ENCODE data around the gene EFTUD2.
"Not testable (repeated sequence)": the region's sequence is repeated elsewhere in the genome, so short reads cannot be mapped to it uniquely, and the experiment has no call there.

EFTUD2 gene

DNA sequence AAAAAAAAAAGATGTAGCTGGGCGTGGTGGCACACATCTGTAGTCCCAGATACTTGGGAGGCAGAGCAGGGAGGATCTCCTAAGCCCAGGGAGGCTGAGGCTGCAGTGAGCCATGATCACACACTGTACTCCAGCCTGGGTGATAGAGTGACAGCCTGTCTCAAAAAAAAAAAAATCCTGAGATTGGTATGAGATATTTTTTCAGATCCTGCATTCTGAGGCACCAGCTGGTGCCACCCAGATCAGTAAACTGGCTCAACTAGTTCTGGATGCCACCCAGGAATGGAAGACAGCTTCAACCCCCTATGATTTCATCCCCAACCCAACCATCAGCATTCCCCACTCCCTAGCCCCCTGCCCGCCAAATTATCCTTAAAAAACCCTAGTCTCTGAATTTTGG is 62.0 kb downstream of the EFTUD2 start:
- H3K4me1 ChIP-seq (ENCODE audit: control insufficient read depth in 5 of 5, insufficient read depth in 5 of 5, low read length in 5 of 5), result no peaks in the 10 kb centered on the region
- H3K9ac ChIP-seq (ENCODE audit: low read length in 5 of 5), result no peak overlapping the region
- no peaks in the 10 kb centered on the region for H3K36me3 ChIP-seq (ENCODE audit: control insufficient read depth in 5 of 5, insufficient read depth in 5 of 5, low read length in 5 of 5)
- H3K27ac ChIP-seq (ENCODE audit: low read depth, low read length), result no peak overlapping the region
- H3K9me3 ChIP-seq (ENCODE audit: control insufficient read depth in 5 of 5, low read length in 5 of 5), result no peaks in the 10 kb centered on the region
- peaks cover 0 to 14% (median 0%) of the 10 kb centered on the region in 5 donors for H3K27me3 ChIP-seq (ENCODE audit: control insufficient read depth in 5 of 5, insufficient read depth in 4 of 5, low read length in 5 of 5)
- no peak overlapping the region for H3K4me3 ChIP-seq (ENCODE audit: low read depth in 1 of 5, low read length in 5 of 5)

GRCh38 chr17:44832805-44833204 is 66.4 kb downstream of the EFTUD2 start:
- no peak overlapping the region for H3K4me3 ChIP-seq (ENCODE audit: low read depth in 1 of 5, low read length in 5 of 5)
- H3K9ac ChIP-seq (ENCODE audit: low read length in 5 of 5), result no peak overlapping the region
- H3K9me3 ChIP-seq (ENCODE audit: control insufficient read depth in 5 of 5, low read length in 5 of 5), result no peaks in the 10 kb centered on the region
- peaks cover 0 to 21% (median 16%) of the 10 kb centered on the region in 5 donors for H3K4me1 ChIP-seq (ENCODE audit: control insufficient read depth in 5 of 5, insufficient read depth in 5 of 5, low read length in 5 of 5)
- H3K27ac ChIP-seq (ENCODE audit: low read depth, low read length), result no peak overlapping the region
- H3K27me3 ChIP-seq (ENCODE audit: control insufficient read depth in 5 of 5, insufficient read depth in 4 of 5, low read length in 5 of 5), result peaks cover 0 to 31% (median 9%) of the 10 kb centered on the region in 5 donors
- no peaks in the 10 kb centered on the region for H3K36me3 ChIP-seq (ENCODE audit: control insufficient read depth in 5 of 5, insufficient read depth in 5 of 5, low read length in 5 of 5)

GRCh38 chr17:44831371-44831770 is 67.9 kb downstream of the EFTUD2 start:
- Histone ChIP-seq H3K4me1 (ENCODE audit: control insufficient read depth in 5 of 5, insufficient read depth in 5 of 5, low read length in 5 of 5) (peaks cover 0 to 21% (median 16%) of the 10 kb centered on the region in 5 donors), H3K4me3 (ENCODE audit: low read depth in 1 of 5, low read length in 5 of 5) (no peak overlapping the region), H3K9me3 (ENCODE audit: control insufficient read depth in 5 of 5, low read length in 5 of 5) (no peaks in the 10 kb centered on the region), H3K27ac (ENCODE audit: low read depth, low read length) (no peak overlapping the region), H3K36me3 (ENCODE audit: control insufficient read depth in 5 of 5, insufficient read depth in 5 of 5, low read length in 5 of 5) (no peaks in the 10 kb centered on the region), H3K27me3 (ENCODE audit: control insufficient read depth in 5 of 5, insufficient read depth in 4 of 5, low read length in 5 of 5) (peaks cover 0 to 34% (median 11%) of the 10 kb centered on the region in 5 donors), H3K9ac (ENCODE audit: low read length in 5 of 5) (no peak overlapping the region)

- Histone ChIP-seq H3K4me1 (ENCODE audit: control insufficient read depth in 5 of 5, insufficient read depth in 5 of 5, low read length in 5 of 5) (peaks cover 0 to 21% (median 16%) of the 10 kb centered on the region in 5 donors), H3K4me3 (ENCODE audit: low read depth in 1 of 5, low read length in 5 of 5) (peak overlapping the region; percentile 51 to 73 (median 60)), H3K9me3 (ENCODE audit: control insufficient read depth in 5 of 5, low read length in 5 of 5) (no peaks in the 10 kb centered on the region), H3K27me3 (ENCODE audit: control insufficient read depth in 5 of 5, insufficient read depth in 4 of 5, low read length in 5 of 5) (peaks cover 0 to 34% (median 11%) of the 10 kb centered on the region in 5 donors), H3K36me3 (ENCODE audit: control insufficient read depth in 5 of 5, insufficient read depth in 5 of 5, low read length in 5 of 5) (no peaks in the 10 kb centered on the region), H3K9ac (ENCODE audit: low read length in 5 of 5) (peak overlapping the region in 2 of 5 donors; percentile 24 to 56), H3K27ac (ENCODE audit: low read depth, low read length) (no peak overlapping the region)
Measured at GRCh38 chr17:44830359-44831288, 68.6 kb downstream of the EFTUD2 start.

- Histone ChIP-seq H3K9ac (ENCODE audit: low read length in 5 of 5) (peak within 1 kb of the TSS in 4 of 5 donors; percentile 51 to 81 (median 58)), H3K4me3 (ENCODE audit: low read depth in 1 of 5, low read length in 5 of 5) (peak within 1 kb of the TSS; percentile 60 to 86 (median 73)), H3K27ac (ENCODE audit: low read depth, low read length) (peak within 1 kb of the TSS; percentile 51), H3K4me1 (ENCODE audit: control insufficient read depth in 5 of 5, insufficient read depth in 5 of 5, low read length in 5 of 5) (peaks cover 0 to 21% (median 16%) of the 10 kb centered on the region in 5 donors), H3K9me3 (ENCODE audit: control insufficient read depth in 5 of 5, low read length in 5 of 5) (no peaks in the 10 kb centered on the region), H3K36me3 (ENCODE audit: control insufficient read depth in 5 of 5, insufficient read depth in 5 of 5, low read length in 5 of 5) (no peaks in the 10 kb centered on the region), H3K27me3 (ENCODE audit: control insufficient read depth in 5 of 5, insufficient read depth in 4 of 5, low read length in 5 of 5) (peaks cover 0 to 34% (median 11%) of the 10 kb centered on the region in 5 donors)
Measured at GRCh38 chr17:44829523-44830358, 69.5 kb downstream of the EFTUD2 start, which contains the start of gene GJC1. TSS of gene GJC1 (minus strand) at chr17:44830287. CDS start at chr17:44805817, 24,470 bp downstream.

DNA sequence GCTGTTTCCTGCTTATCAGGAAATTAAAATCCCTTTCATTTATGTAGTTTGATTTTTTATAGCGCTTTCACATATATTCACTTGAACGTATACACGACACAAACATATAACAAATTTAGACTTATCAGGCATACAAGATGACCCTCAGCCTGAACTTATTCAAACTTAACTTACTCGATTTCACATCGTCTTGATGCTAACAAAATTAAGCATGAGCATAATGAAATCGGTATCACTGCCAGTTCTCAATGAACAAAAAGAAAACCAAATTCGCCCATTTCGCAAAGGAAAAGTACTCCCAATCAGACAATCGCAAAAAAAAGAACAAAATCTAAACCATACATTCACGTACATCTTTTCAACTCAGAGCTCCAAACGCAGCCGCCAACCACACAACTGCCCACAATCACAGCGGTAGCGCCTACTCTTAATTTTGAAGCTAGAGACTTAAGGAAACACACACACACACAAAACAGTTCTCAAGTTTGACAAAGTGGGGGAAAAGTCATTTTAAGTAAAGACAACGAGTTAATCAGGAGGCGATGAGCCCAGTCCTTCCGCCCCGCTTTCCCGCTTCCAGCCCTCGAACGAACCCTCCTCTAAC is 70.2 kb downstream of the EFTUD2 start:
- H3K27me3 ChIP-seq (ENCODE audit: control insufficient read depth in 5 of 5, insufficient read depth in 4 of 5, low read length in 5 of 5), result peaks cover 0 to 34% (median 11%) of the 10 kb centered on the region in 5 donors
- peak overlapping the region in 4 of 5 donors; percentile 51 to 81 (median 58) for H3K9ac ChIP-seq (ENCODE audit: low read length in 5 of 5)
- no peaks in the 10 kb centered on the region for H3K36me3 ChIP-seq (ENCODE audit: control insufficient read depth in 5 of 5, insufficient read depth in 5 of 5, low read length in 5 of 5)
- H3K4me3 ChIP-seq (ENCODE audit: low read depth in 1 of 5, low read length in 5 of 5), result peak overlapping the region; percentile 60 to 86 (median 73)
- H3K4me1 ChIP-seq (ENCODE audit: control insufficient read depth in 5 of 5, insufficient read depth in 5 of 5, low read length in 5 of 5), result peaks cover 0 to 21% (median 16%) of the 10 kb centered on the region in 5 donors
- H3K9me3 ChIP-seq (ENCODE audit: control insufficient read depth in 5 of 5, low read length in 5 of 5), result no peaks in the 10 kb centered on the region
- peak overlapping the region; percentile 51 for H3K27ac ChIP-seq (ENCODE audit: low read depth, low read length)

GRCh38 chr17:44827863-44828262 is 71.4 kb downstream of the EFTUD2 start:
- Histone ChIP-seq H3K27me3 (ENCODE audit: control insufficient read depth in 5 of 5, insufficient read depth in 4 of 5, low read length in 5 of 5) (peaks cover 0 to 32% (median 11%) of the 10 kb centered on the region in 5 donors), H3K4me3 (ENCODE audit: low read depth in 1 of 5, low read length in 5 of 5) (peak overlapping the region in 3 of 5 donors; percentile 60 to 86 (median 74)), H3K9me3 (ENCODE audit: control insufficient read depth in 5 of 5, low read length in 5 of 5) (no peaks in the 10 kb centered on the region), H3K4me1 (ENCODE audit: control insufficient read depth in 5 of 5, insufficient read depth in 5 of 5, low read length in 5 of 5) (peaks cover 0 to 21% (median 16%) of the 10 kb centered on the region in 5 donors), H3K9ac (ENCODE audit: low read length in 5 of 5) (no peak overlapping the region), H3K27ac (ENCODE audit: low read depth, low read length) (peak overlapping the region; percentile 51), H3K36me3 (ENCODE audit: control insufficient read depth in 5 of 5, insufficient read depth in 5 of 5, low read length in 5 of 5) (no peaks in the 10 kb centered on the region)

- peaks cover 0 to 31% (median 10%) of the 10 kb centered on the region in 5 donors for H3K27me3 ChIP-seq (ENCODE audit: control insufficient read depth in 5 of 5, insufficient read depth in 4 of 5, low read length in 5 of 5)
- peaks cover 0 to 21% (median 16%) of the 10 kb centered on the region in 5 donors for H3K4me1 ChIP-seq (ENCODE audit: control insufficient read depth in 5 of 5, insufficient read depth in 5 of 5, low read length in 5 of 5)
- no peaks in the 10 kb centered on the region for H3K36me3 ChIP-seq (ENCODE audit: control insufficient read depth in 5 of 5, insufficient read depth in 5 of 5, low read length in 5 of 5)
- no peak overlapping the region for H3K4me3 ChIP-seq (ENCODE audit: low read depth in 1 of 5, low read length in 5 of 5)
- H3K9ac ChIP-seq (ENCODE audit: low read length in 5 of 5), result no peak overlapping the region
- no peak overlapping the region for H3K27ac ChIP-seq (ENCODE audit: low read depth, low read length)
- no peaks in the 10 kb centered on the region for H3K9me3 ChIP-seq (ENCODE audit: control insufficient read depth in 5 of 5, low read length in 5 of 5)
Measured at GRCh38 chr17:44826123-44826790, 73.0 kb downstream of the EFTUD2 start.

DNA sequence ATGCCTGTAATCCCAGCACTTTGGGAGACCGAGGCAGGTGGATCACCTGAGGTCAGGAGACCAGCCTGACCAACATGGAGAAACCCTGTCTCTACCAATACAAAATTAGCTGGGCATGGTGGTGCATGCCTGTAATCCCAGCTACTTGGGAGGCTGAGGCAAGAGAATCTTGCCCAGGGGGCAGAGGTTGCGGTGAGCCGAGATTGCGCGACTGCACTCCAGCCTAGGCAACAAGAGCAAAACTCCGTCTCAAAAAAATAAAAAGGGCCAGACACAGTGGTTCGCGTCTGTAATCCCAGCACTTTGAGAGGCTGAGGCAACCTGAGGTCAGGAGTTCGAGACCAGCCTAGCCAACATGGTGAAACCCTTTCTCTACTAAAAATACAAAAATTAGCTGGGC is 74.0 kb downstream of the EFTUD2 start:
- not testable (repeated sequence) for H3K36me3 ChIP-seq (ENCODE audit: control insufficient read depth in 5 of 5, insufficient read depth in 5 of 5, low read length in 5 of 5); H3K4me3 ChIP-seq (ENCODE audit: low read depth in 1 of 5, low read length in 5 of 5); H3K9ac ChIP-seq (ENCODE audit: low read length in 5 of 5); H3K27ac ChIP-seq (ENCODE audit: low read depth, low read length); H3K9me3 ChIP-seq (ENCODE audit: control insufficient read depth in 5 of 5, low read length in 5 of 5)
- H3K4me1 ChIP-seq (ENCODE audit: control insufficient read depth in 5 of 5, insufficient read depth in 5 of 5, low read length in 5 of 5), result peaks cover 0 to 16% (median 12%) of the 10 kb centered on the region in 5 donors
- peaks cover 0 to 23% (median 5%) of the 10 kb centered on the region in 5 donors for H3K27me3 ChIP-seq (ENCODE audit: control insufficient read depth in 5 of 5, insufficient read depth in 4 of 5, low read length in 5 of 5)

All from subcutaneous abdominal adipose tissue (tissue), 5 donors.